Endothelial cell of umbilical vein (primary cell): Measurements from ENCODE around the gene KAZALD1. TPM values are rescaled to one million over a fixed set of nuclear protein-coding genes. Genes with fewer than 3 reads are reported as not detected.

Experiments
- BruUV-seq: library from RNA; stranded (reverse); fragments of 400-500 nt; replicated peaks from 2 replicates; lab custom pipeline; 2021; lab: Mats Ljungman, UMichigan
- CTCF ChIA-PET: fragments of 300-600, 350-600 bp; sonication (Branson Sonifier 250); formaldehyde crosslinking; loops from one replicate; lab custom pipeline; 2021; ENCODE audit warnings: antibody characterized with exemption, inconsistent platforms; lab: Charles Lee
- POLR2A ChIA-PET: fragments of 300-600, 350-600 bp; sonication (Branson Sonifier 250); formaldehyde crosslinking; loops from one replicate; lab custom pipeline; 2021; ENCODE audit warnings: antibody characterized with exemption, inconsistent platforms; lab: Charles Lee
- DNase-seq: peaks from one replicate; pipeline ENCODE4 v3.0.0-alpha.2; 2011; ENCODE audit warnings: low read depth, low spot score
- FAIRE-seq: peaks from 2 replicates; lab custom pipeline; 2011; peaks lifted over from hg19 to GRCh38; lab: Jason Lieb, UNC
- H2AFZ ChIP-seq: 2 replicates; pipeline ENCODE4 v1.6.0; 2012; ENCODE audit warnings: low read depth, low read length, control low read depth, inconsistent platforms
- H3K27ac ChIP-seq: 2 replicates; pipeline ENCODE4 v1.5.1; 2011; ENCODE audit warnings: low read depth, mild to moderate bottlenecking, control low read depth, low read length, moderate library complexity; ENCODE audit not compliant: insufficient read depth
- H3K27me3 ChIP-seq, 2 experiments: 2 replicates each; pipeline versions ENCODE4 v1.6.0 to v1.6.1; 2011; ENCODE audit warnings: low read length in 2 of 2, mixed read lengths in 1 of 2; ENCODE audit not compliant: control insufficient read depth in 2 of 2, insufficient read depth in 2 of 2
- H3K36me3 ChIP-seq, 2 experiments: 2 replicates in 1 of 2; 3 replicates in 1 of 2; pipeline ENCODE4 v1.5.1; 2011; ENCODE audit warnings: low read length in 2 of 2, mild to moderate bottlenecking in 1 of 2, moderate library complexity in 1 of 2; ENCODE audit not compliant: control insufficient read depth in 2 of 2, insufficient read depth in 2 of 2; ENCODE audit errors: extremely low read depth in 1 of 2
- H3K4me1 ChIP-seq: 3 replicates; pipeline ENCODE4 v1.5.1; 2011; ENCODE audit warnings: mild to moderate bottlenecking, low read length; ENCODE audit not compliant: control insufficient read depth, insufficient read depth; ENCODE audit errors: extremely low read depth
- H3K4me2 ChIP-seq: 2 replicates; pipeline ENCODE4 v1.6.1; 2011; ENCODE audit warnings: low read length, control low read depth, mixed read lengths; ENCODE audit not compliant: insufficient read depth
- H3K4me3 ChIP-seq, 3 experiments: fragments of 200-600 bp in 1 of 3; sonication (generic), shearing (Covaris generic) in 1 of 3; replicated peaks in 1 of 3; 2 replicates each; pipeline ENCODE4 v1.5.1; 2011 to 2016; ENCODE audit warnings: control low read depth in 3 of 3, low read length in 3 of 3, mild to moderate bottlenecking in 2 of 3, inconsistent platforms in 1 of 3, low read depth in 1 of 3, moderate library complexity in 1 of 3; ENCODE audit not compliant: insufficient read depth in 1 of 3
- H3K79me2 ChIP-seq: 2 replicates; pipeline ENCODE4 v1.6.0; 2012; ENCODE audit warnings: low read length, inconsistent platforms; ENCODE audit not compliant: control insufficient read depth, insufficient read depth
- H3K9ac ChIP-seq: replicated peaks from 2 replicates; pipeline ENCODE3; 2011; ENCODE audit warnings: low read length, control low read depth; ENCODE audit not compliant: insufficient read depth; ENCODE audit errors: extremely low read depth
- H3K9me1 ChIP-seq: replicated peaks from 3 replicates; pipeline ENCODE4 v1.6.0; 2011; ENCODE audit warnings: mild to moderate bottlenecking, low read length; ENCODE audit not compliant: control insufficient read depth, insufficient read depth; ENCODE audit errors: extremely low read depth
- H3K9me3 ChIP-seq: replicated peaks from 2 replicates; pipeline ENCODE4 v1.5.1; 2012; ENCODE audit warnings: low read length, inconsistent platforms; ENCODE audit not compliant: control insufficient read depth, insufficient read depth
- H4K20me1 ChIP-seq: replicated peaks from 2 replicates; pipeline ENCODE3; 2011; ENCODE audit warnings: mild to moderate bottlenecking, low read length; ENCODE audit not compliant: control insufficient read depth, insufficient read depth; ENCODE audit errors: extremely low read depth
- CTCF ChIP-seq, 2 donors: IDR thresholded peaks; 1 replicate in 1 of 2; 2 replicates in 1 of 2; pipeline ENCODE4 v1.5.1; 2011; ENCODE audit warnings: low read length in 2 of 2, mild to moderate bottlenecking in 2 of 2, moderate library complexity in 2 of 2, control low read depth in 1 of 2, inconsistent platforms in 1 of 2, low read depth in 1 of 2; ENCODE audit not compliant: insufficient read depth in 1 of 2; ENCODE audit errors: extremely low read depth in 1 of 2
- EZH2 ChIP-seq: IDR thresholded peaks from 2 replicates; pipeline ENCODE4 v1.6.1; 2012; ENCODE audit warnings: borderline replicate concordance, low read depth, mild to moderate bottlenecking, moderate library complexity, low read length, inconsistent platforms; ENCODE audit not compliant: severe bottlenecking
- FOS ChIP-seq: IDR thresholded peaks from 2 replicates; pipeline ENCODE4 v1.6.1; 2011; ENCODE audit warnings: mild to moderate bottlenecking, low read length, moderate library complexity, borderline replicate concordance; ENCODE audit not compliant: insufficient read depth
- GATA2 ChIP-seq: IDR thresholded peaks from 2 replicates; pipeline ENCODE4 v1.7.0; 2011; ENCODE audit warnings: low read depth, mild to moderate bottlenecking, moderate library complexity, mixed read lengths, low read length; ENCODE audit not compliant: insufficient read length, insufficient read depth
- JUN ChIP-seq: IDR thresholded peaks from 2 replicates; pipeline ENCODE4 v1.6.1; 2011; ENCODE audit warnings: borderline replicate concordance, low read depth; ENCODE audit not compliant: insufficient read length, insufficient read depth
- MYC ChIP-seq: IDR thresholded peaks from one replicate; pipeline ENCODE4 v1.6.1; 2011; ENCODE audit warnings: mild to moderate bottlenecking, low read depth, low read length
- POLR2A ChIP-seq: IDR thresholded peaks from 2 replicates; pipeline ENCODE4 v1.6.1; 2012; ENCODE audit warnings: low read depth, mild to moderate bottlenecking, control low read depth, low read length
- dilution Hi-C: fragments of 300-500 bp; cut with MboI; formaldehyde crosslinking; loops from one replicate; pipeline ENCODE4 v1.15.0; 2019; ENCODE audit warnings: low sequenced_read_pairs; ENCODE audit not compliant: extremely low pct_ligation_motif_present
- intact Hi-C: fragments of 100-400 bp; cut with micrococcal nuclease; formaldehyde crosslinking; loops from one replicate; pipeline ENCODE4 v1.10.0; 2022
- polyA plus RNA-seq, 4 experiments: library from polyadenylated mRNA; depleted of rRNA in 3 of 4; stranded (reverse) in 3 of 4; unstranded in 1 of 4; fragments of >200 nt; gene quantifications; 2 replicates each; pipeline versions ENCODE4 v1.2.1 to v1.2.3, GENCODE V29; 2011 to 2012; ENCODE audit warnings: missing spikeins in 1 of 4
- total RNA-seq: library from RNA; stranded (reverse); gene quantifications from 2 replicates; pipeline ENCODE4 v1.2.3, GENCODE V29; 2021

Gene KAZALD1
- total and polyA plus RNA-seq, 2 donors (not counting 3 experiments of a cell fraction or from before 2014, with no cell fraction given), result 3.0 to 3.3 TPM

DNA sequence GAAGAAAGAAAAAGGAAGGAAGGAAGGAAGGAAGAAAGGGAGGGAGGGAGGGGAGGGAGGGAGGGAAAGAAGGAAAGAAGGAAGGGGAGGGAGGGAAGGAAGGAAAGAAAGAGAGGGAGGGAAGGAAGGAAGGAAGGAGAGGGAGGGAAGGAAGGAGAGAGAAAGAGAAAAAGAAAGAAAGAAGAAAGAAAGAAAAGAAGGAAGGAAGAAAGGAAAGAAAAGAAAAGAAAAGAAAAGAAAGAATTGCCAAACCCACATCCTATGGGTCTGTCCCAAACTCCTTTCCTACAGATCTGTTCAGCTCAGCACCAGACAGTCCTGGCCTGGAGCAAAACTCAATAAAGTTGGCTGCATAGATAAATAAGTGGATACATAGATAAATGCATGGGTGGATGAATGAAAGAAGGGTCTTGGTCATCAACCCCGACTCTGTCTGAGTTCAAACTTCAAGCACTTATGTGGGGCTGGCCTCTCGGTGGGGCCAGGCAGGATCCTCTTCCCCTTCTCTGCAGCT, 52.2 kb downstream of the KAZALD1 start:
- Histone ChIP-seq H3K27ac (no peak overlapping the region), H2AFZ (no peak overlapping the region), H3K36me3 (no peaks in the 10 kb centered on the region), H3K9ac (no peak overlapping the region), H3K4me1 (no peaks in the 10 kb centered on the region), H3K9me1 (no peaks in the 10 kb centered on the region), H3K79me2 (no peaks in the 10 kb centered on the region), H4K20me1 (no peaks in the 10 kb centered on the region), H3K27me3 (peaks cover 12 to 29% of the 10 kb centered on the region in 2 experiments), H3K9me3 (no peaks in the 10 kb centered on the region), H3K4me3 (no peak overlapping the region), H3K4me2 (no peak overlapping the region)
- CTCF ChIA-PET, result interaction anchor here (0.6 kb wide), 1 partner anchor 12 kb away, joined by 3 read pairs; no protein-coding TSS in a partner anchor
- FAIRE-seq (no peak), DNase-seq (no peak)
- POLR2A ChIA-PET, result no interaction called here
- no peak for TF ChIP-seq JUN
- TF ChIP-seq CTCF (IDR thresholded peaks at IDR 0.05; ENCODE audit: extremely low read depth in 1 of 2, insufficient read depth in 1 of 2, low read depth in 1 of 2, low read length in 2 of 2), result no peak
- TF ChIP-seq FOS, result no peak
- TF ChIP-seq GATA2, result no peak
- no peak for TF ChIP-seq EZH2
- TF ChIP-seq MYC, result no peak
- TF ChIP-seq POLR2A, result no peak
- no TSS peak for BruUV-seq
- intact Hi-C loops (no loop called here), dilution Hi-C loops (no loop called here)
